Measurements from ENCODE around the gene NEB. TPM values are rescaled to one million over a fixed set of nuclear protein-coding genes. Genes with fewer than 3 reads are reported as not detected.
"Not testable (repeated sequence)": the region's sequence is repeated elsewhere in the genome, so short reads cannot be mapped to it uniquely, and the experiment has no call there.

NEB gene
- total RNA-seq, 1 donor from 2014 or later = 0.83 TPM

DNA sequence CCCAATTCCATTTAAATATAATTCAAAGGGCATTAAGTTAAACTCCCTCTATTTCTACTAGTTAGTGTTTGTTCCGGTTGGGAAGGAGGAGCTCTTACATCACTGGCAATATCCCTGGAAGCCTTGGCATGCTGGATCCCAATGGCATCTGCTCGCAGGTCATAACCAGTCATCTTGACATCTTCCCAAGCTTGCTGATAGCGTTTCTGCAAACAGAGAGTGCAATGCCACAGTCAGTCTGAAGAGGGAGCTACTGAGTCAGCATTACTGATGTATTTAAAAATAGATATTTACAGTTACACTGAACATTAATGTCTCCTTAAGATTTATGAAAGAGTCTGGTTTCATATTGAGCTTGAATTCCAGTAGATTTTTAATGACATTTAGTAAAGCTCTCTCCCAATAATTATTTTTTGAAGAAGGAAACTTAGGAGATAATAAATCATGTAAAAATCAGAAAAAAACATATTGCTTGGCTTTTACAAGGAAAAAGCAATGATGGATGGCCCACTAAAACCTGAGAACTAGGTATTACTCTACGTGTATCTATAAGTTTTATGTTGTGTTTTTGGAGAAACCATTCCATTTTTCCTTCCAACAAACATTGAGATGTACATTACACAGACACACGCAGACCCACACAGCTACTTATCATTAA, 142.9 kb downstream of the NEB start:
- H3K27ac ChIP-seq; H3K4me1 ChIP-seq; H3K36me3 ChIP-seq; H3K4me3 ChIP-seq; H3K9me3 ChIP-seq; DNase-seq; intact Hi-C loops (cut with DNase I); H3K27me3 ChIP-seq (ENCODE audit: low read depth): not testable (repeated sequence)
- TF ChIP-seq, protein P1, sequence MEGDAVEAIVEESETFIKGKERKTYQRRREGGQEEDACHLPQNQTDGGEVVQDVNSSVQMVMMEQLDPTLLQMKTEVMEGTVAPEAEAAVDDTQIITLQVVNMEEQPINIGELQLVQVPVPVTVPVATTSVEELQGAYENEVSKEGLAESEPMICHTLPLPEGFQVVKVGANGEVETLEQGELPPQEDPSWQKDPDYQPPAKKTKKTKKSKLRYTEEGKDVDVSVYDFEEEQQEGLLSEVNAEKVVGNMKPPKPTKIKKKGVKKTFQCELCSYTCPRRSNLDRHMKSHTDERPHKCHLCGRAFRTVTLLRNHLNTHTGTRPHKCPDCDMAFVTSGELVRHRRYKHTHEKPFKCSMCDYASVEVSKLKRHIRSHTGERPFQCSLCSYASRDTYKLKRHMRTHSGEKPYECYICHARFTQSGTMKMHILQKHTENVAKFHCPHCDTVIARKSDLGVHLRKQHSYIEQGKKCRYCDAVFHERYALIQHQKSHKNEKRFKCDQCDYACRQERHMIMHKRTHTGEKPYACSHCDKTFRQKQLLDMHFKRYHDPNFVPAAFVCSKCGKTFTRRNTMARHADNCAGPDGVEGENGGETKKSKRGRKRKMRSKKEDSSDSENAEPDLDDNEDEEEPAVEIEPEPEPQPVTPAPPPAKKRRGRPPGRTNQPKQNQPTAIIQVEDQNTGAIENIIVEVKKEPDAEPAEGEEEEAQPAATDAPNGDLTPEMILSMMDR (IDR thresholded peaks at IDR 0.05) = peak; percentile 24
- peak; percentile 65 to 69 for ATAC-seq

DNA sequence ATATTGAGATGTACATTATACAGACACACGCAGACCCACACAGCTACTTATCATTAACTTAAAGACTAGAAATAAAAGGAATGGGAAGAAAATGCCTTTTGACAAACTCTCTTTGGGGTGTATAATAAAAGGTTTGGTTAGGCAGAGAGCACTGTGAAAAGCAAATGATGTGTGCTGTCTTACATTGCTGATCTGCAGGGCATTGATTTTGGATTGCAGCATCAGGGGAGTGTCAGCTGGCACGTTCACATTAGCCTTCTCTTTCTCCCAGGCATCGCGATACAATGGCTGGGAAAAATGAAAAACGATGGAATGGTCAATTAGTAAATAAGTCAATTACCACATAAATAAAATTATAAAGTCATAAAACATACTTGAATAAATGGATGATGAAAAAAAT, 153.0 kb downstream of the NEB start:
- H3K9me3 ChIP-seq; DNase-seq; ATAC-seq; H3K4me1 ChIP-seq; H3K27me3 ChIP-seq (ENCODE audit: low read depth); H3K36me3 ChIP-seq; H3K4me3 ChIP-seq; intact Hi-C loops (cut with DNase I); H3K27ac ChIP-seq: not testable (repeated sequence)

DNA sequence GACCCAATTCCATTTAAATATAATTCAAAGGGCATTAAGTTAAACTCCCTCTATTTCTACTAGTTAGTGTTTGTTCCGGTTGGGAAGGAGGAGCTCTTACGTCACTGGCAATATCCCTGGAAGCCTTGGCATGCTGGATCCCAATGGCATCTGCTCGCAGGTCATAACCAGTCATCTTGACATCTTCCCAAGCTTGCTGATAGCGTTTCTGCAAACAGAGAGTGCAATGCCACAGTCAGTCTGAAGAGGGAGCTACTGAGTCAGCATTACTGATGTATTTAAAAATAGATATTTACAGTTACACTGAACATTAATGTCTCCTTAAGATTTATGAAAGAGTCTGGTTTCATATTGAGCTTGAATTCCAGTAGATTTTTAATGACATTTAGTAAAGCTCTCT, 153.6 kb downstream of the NEB start:
- H3K4me3 ChIP-seq; intact Hi-C loops (cut with DNase I); H3K9me3 ChIP-seq; H3K27ac ChIP-seq; H3K4me1 ChIP-seq; H3K36me3 ChIP-seq; H3K27me3 ChIP-seq (ENCODE audit: low read depth); DNase-seq: not testable (repeated sequence)
- peak; percentile 55 to 66 for ATAC-seq

DNA sequence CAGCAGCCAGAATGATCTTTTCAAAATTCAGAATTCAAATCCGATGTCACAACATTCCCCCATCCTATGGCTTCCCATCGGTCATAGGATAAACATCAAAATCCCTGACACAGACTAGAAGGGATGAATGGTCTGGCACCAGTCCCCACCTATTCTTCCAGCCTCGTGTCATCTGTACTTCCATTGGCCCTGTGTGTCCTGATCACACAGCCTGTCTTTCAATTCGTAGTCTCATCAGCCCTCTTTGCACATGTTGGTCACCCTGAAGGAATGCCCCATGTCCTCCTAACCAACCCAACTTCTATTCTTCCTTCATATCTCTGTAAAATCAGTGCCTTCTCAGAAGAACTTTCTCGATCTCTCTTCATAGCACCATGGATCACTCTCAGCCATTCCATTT, 157.2 kb downstream of the NEB start:
- DNase-seq = no peak
- intact Hi-C loops (cut with DNase I) = no loop called here
- Histone ChIP-seq H3K27ac (no peak overlapping the region), H3K9me3 (no peaks in the 10 kb centered on the region), H3K27me3 (ENCODE audit: low read depth) (no peaks in the 10 kb centered on the region), H3K4me3 (no peak overlapping the region), H3K4me1 (no peaks in the 10 kb centered on the region), H3K36me3 (no peaks in the 10 kb centered on the region)
- ATAC-seq = no peak
- TF ChIP-seq, protein P1 (IDR thresholded peaks at IDR 0.05) = no peak

DNA sequence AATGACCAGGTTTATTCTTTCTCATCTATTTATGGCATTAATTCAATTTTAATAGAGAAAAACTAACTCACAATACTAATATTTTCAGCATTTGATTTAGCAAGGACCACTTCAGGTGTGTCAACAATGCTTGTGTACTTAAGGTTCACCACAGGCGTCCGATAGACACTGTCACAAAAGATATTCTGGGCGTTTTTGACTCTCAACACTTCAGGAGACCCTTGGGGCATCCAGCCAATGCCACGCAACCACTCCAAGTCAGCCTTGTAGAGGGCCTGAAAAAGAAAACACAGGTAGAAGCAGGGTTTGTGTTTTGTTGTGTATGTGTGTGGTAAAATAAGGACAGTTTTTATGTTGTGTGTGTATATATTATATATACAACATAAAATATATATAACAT, 158.2 kb downstream of the NEB start:
- no peaks in the 10 kb centered on the region for H3K27me3 ChIP-seq (ENCODE audit: low read depth)
- TF ChIP-seq, protein P1 (IDR thresholded peaks at IDR 0.05) = no peak
- no peaks in the 10 kb centered on the region for H3K9me3 ChIP-seq
- peak; percentile 64 to 73 for ATAC-seq
- no peak overlapping the region for H3K27ac ChIP-seq
- no peak overlapping the region for H3K4me3 ChIP-seq
- no peaks in the 10 kb centered on the region for H3K36me3 ChIP-seq
- H3K4me1 ChIP-seq = no peaks in the 10 kb centered on the region
- intact Hi-C loops (cut with DNase I) = no loop called here
- DNase-seq = peak; percentile 74

- Histone ChIP-seq H3K27me3 (ENCODE audit: low read depth) (no peaks in the 10 kb centered on the region), H3K4me3 (no peak overlapping the region), H3K4me1 (no peaks in the 10 kb centered on the region), H3K36me3 (no peaks in the 10 kb centered on the region), H3K27ac (no peak overlapping the region), H3K9me3 (no peaks in the 10 kb centered on the region)
- DNase-seq (no peak), ATAC-seq (no peak)
- intact Hi-C loops (cut with DNase I) = no loop called here
- TF ChIP-seq, protein P1 (IDR thresholded peaks at IDR 0.05) = no peak
Observed at GRCh38 chr2:151575338-151575737, 158.9 kb downstream of the NEB start.

All from lower lobe of right lung (tissue), 2 donors.